SKM-1 treated with dmso at 0.1 percent for 144 hours (cell line): ENCODE results near the gene ZPBP2.

Experiments
- DNase-seq: peaks from one replicate; lab custom pipeline; 2025; ENCODE audit not compliant: unreplicated experiment; lab: John Stamatoyannopoulos, UW

The ZPBP2 gene

GRCh38 chr17:39904990-39905288 lies 36.9 kb downstream of the ZPBP2 start:
- DNase-seq = no peak

GRCh38 chr17:39908789-39909352 lies 40.9 kb downstream of the ZPBP2 start:
- no peak for DNase-seq

- DNase-seq = no peak
Measured at GRCh38 chr17:39913989-39914388, 46.0 kb downstream of the ZPBP2 start.

GRCh38 chr17:39915559-39915958 lies 47.6 kb downstream of the ZPBP2 start:
- no peak for DNase-seq

- DNase-seq = no peak
Measured at GRCh38 chr17:39916918-39917317, 48.9 kb downstream of the ZPBP2 start.

- no peak for DNase-seq
Measured at GRCh38 chr17:39919087-39919683, 51.2 kb downstream of the ZPBP2 start.

GRCh38 chr17:39920218-39921210 lies 52.5 kb downstream of the ZPBP2 start:
- no peak for DNase-seq

- DNase-seq = no peak
Measured at GRCh38 chr17:39921323-39921722, 53.3 kb downstream of the ZPBP2 start.

- DNase-seq = no peak
Measured at GRCh38 chr17:39922006-39922405, 54.0 kb downstream of the ZPBP2 start.

GRCh38 chr17:39923230-39923629 lies 55.2 kb downstream of the ZPBP2 start:
- DNase-seq = no peak

- no peak for DNase-seq
Measured at GRCh38 chr17:39923836-39924690, 56.1 kb downstream of the ZPBP2 start.

GRCh38 chr17:39924691-39925055 lies 56.7 kb downstream of the ZPBP2 start:
- no peak for DNase-seq

- DNase-seq = no peak
Measured at GRCh38 chr17:39925282-39926134, 57.5 kb downstream of the ZPBP2 start.

- DNase-seq = no peak
Measured at GRCh38 chr17:39926135-39926587, 58.2 kb downstream of the ZPBP2 start.

- DNase-seq = peak; percentile 7
Measured at GRCh38 chr17:39926588-39927100, 58.6 kb downstream of the ZPBP2 start.
